H1 (cell line): ENCODE data around the gene ZAP70. TPM values are rescaled to one million over a fixed set of nuclear protein-coding genes. Genes with fewer than 3 reads are reported as not detected.

Source experiments
- RBBP5 ChIP-seq: IDR thresholded peaks from 2 replicates; pipeline ENCODE4 v1.7.1; 2012; ENCODE audit warnings: low read depth, mild to moderate bottlenecking, inconsistent platforms, low read length, moderate library complexity, borderline replicate concordance
- polyA plus RNA-seq, 7 experiments: library from polyadenylated mRNA; depleted of rRNA in 3 of 7; stranded (reverse) in 5 of 7; unstranded in 2 of 7; fragments of >200 nt in 5 of 7; fragments of 200-250 nt in 2 of 7; gene quantifications; 1 replicate in 5 of 7; 2 replicates in 1 of 7; 4 replicates in 1 of 7; pipeline versions ENCODE4 v1.2.1 to v1.2.3, GENCODE V29; 2011 to 2013; ENCODE audit warnings: missing spikeins in 2 of 7, mixed read lengths in 2 of 7
- total RNA-seq: library from RNA; stranded (reverse); fragmentation: NEBNext Ultra II Directional; extraction: Animal tissue kit (Norgen Biotek cat#: 25700); gene quantifications from 2 replicates; pipeline ENCODE4 v1.2.1, GENCODE V29; 2021
- TF ChIP-seq, protein P1 (sequence below): IDR thresholded peaks from 2 replicates; pipeline ENCODE4 v1.6.1; 2012; ENCODE audit warnings: inconsistent platforms

ZAP70 gene
- total and polyA plus RNA-seq, 2 of the 8 experiments (the other 6 are each of a cell fraction or from before 2014, with no cell fraction given): 0.15 TPM; not detected in 1

- no peak for TF ChIP-seq RBBP5
- TF ChIP-seq, protein P1, sequence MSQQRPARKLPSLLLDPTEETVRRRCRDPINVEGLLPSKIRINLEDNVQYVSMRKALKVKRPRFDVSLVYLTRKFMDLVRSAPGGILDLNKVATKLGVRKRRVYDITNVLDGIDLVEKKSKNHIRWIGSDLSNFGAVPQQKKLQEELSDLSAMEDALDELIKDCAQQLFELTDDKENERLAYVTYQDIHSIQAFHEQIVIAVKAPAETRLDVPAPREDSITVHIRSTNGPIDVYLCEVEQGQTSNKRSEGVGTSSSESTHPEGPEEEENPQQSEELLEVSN: no peak
These were observed 22.8 kb downstream of the ZAP70 start (continued) for GRCh38 chr2:97736185-97736584.
